GM20431 (cell line): Measurements from ENCODE around the gene PRKAG1.

ENCODE experiments used
- in situ Hi-C: fragments of 300-500 bp; cut with MseI, MboI; formaldehyde crosslinking; loops from one replicate; pipeline ENCODE4 v1.15.0; 2020; ENCODE audit warnings: low sequenced_read_pairs; ENCODE audit not compliant: unreplicated experiment

The PRKAG1 gene

GRCh38 chr12:49050507-49051372 lies 32.2 kb upstream of the PRKAG1 start:
- in situ Hi-C loops = no loop called here

GRCh38 chr12:49049566-49050224 lies 31.1 kb upstream of the PRKAG1 start:
- in situ Hi-C loops = no loop called here

- in situ Hi-C loops = no loop called here
Measured at GRCh38 chr12:49048953-49049352, 30.4 kb upstream of the PRKAG1 start.

GRCh38 chr12:49046129-49046895 lies 27.7 kb upstream of the PRKAG1 start:
- in situ Hi-C loops = no loop called here

GRCh38 chr12:49044660-49045059 lies 26.1 kb upstream of the PRKAG1 start:
- in situ Hi-C loops = no loop called here

GRCh38 chr12:49043856-49044258 lies 25.3 kb upstream of the PRKAG1 start:
- in situ Hi-C loops = no loop called here

GRCh38 chr12:49043241-49043640 lies 24.7 kb upstream of the PRKAG1 start:
- in situ Hi-C loops = no loop called here

GRCh38 chr12:49041881-49042484 lies 23.4 kb upstream of the PRKAG1 start:
- in situ Hi-C loops = no loop called here

GRCh38 chr12:49041036-49041880 lies 22.7 kb upstream of the PRKAG1 start:
- in situ Hi-C loops = no loop called here

GRCh38 chr12:49040364-49040855 lies 21.8 kb upstream of the PRKAG1 start:
- in situ Hi-C loops = no loop called here

GRCh38 chr12:49039421-49040363 lies 21.1 kb upstream of the PRKAG1 start:
- in situ Hi-C loops = no loop called here

- in situ Hi-C loops = no loop called here
Measured at GRCh38 chr12:49038291-49038955, 19.8 kb upstream of the PRKAG1 start.

- in situ Hi-C loops = no loop called here
Measured at GRCh38 chr12:49037947-49038237, 19.3 kb upstream of the PRKAG1 start.

GRCh38 chr12:49037111-49037946 lies 18.8 kb upstream of the PRKAG1 start:
- in situ Hi-C loops = no loop called here

GRCh38 chr12:49036029-49036428 lies 17.5 kb upstream of the PRKAG1 start:
- in situ Hi-C loops = no loop called here

GRCh38 chr12:49034286-49034622 lies 15.7 kb upstream of the PRKAG1 start:
- in situ Hi-C loops = no loop called here

GRCh38 chr12:49033611-49034285 lies 15.2 kb upstream of the PRKAG1 start:
- in situ Hi-C loops = no loop called here
